CD14-positive monocyte (primary cell): Measurements from ENCODE around the gene GTF2H4. TPM values are rescaled to one million over a fixed set of nuclear protein-coding genes. Genes with fewer than 3 reads are reported as not detected.
"Not testable (repeated sequence)": the region's sequence is repeated elsewhere in the genome, so short reads cannot be mapped to it uniquely, and the experiment has no call there.

Experiments used
- DNase-seq, 3 donors: peaks; one replicate each; pipeline ENCODE4 v3.0.0-alpha.2; 2011 to 2022
- H2AFZ ChIP-seq: 2 replicates; pipeline ENCODE4 v1.6.0; 2012; ENCODE audit warnings: mild to moderate bottlenecking, low read depth, low read length, inconsistent platforms; ENCODE audit not compliant: insufficient read depth, poor library complexity, severe bottlenecking
- H3K27ac ChIP-seq, 2 donors: 1 replicate in 1 of 2; 2 replicates in 1 of 2; pipeline ENCODE4 v1.5.1; 2012 to 2013; ENCODE audit warnings: low read length in 2 of 2, control low read depth in 1 of 2, inconsistent platforms in 1 of 2, low read depth in 1 of 2, mild to moderate bottlenecking in 1 of 2
- H3K27me3 ChIP-seq, 2 donors: one replicate each; pipeline versions ENCODE4 v1.6.0 to v1.6.1; 2011 to 2013; ENCODE audit warnings: low read length in 2 of 2; ENCODE audit not compliant: control insufficient read depth in 2 of 2, insufficient read depth in 2 of 2
- H3K36me3 ChIP-seq, 2 donors: replicated peaks in 1 of 2; 1 replicate in 1 of 2; 2 replicates in 1 of 2; pipeline versions ENCODE4 v1.5.1 to v1.6.1; 2012 to 2013; ENCODE audit warnings: low read length in 2 of 2, control low read depth in 1 of 2, inconsistent platforms in 1 of 2, mild to moderate bottlenecking in 1 of 2; ENCODE audit not compliant: insufficient read depth in 2 of 2, control insufficient read depth in 1 of 2
- H3K4me1 ChIP-seq, 2 donors: 1 replicate in 1 of 2; 2 replicates in 1 of 2; pipeline versions ENCODE4 v1.5.1 to v1.6.1; 2012 to 2013; ENCODE audit warnings: low read length in 2 of 2, control low read depth in 1 of 2, inconsistent platforms in 1 of 2, mild to moderate bottlenecking in 1 of 2, moderate library complexity in 1 of 2; ENCODE audit not compliant: insufficient read depth in 2 of 2, control insufficient read depth in 1 of 2
- H3K4me2 ChIP-seq: replicated peaks from 2 replicates; pipeline ENCODE3; 2012; ENCODE audit warnings: low read length, moderate library complexity, mild to moderate bottlenecking; ENCODE audit not compliant: poor library complexity, severe bottlenecking; ENCODE audit errors: extremely low read depth
- H3K4me3 ChIP-seq, 3 experiments: fragments of 200-600 bp in 1 of 3; sonication (generic) in 1 of 3; replicated peaks in 1 of 3; 1 replicate in 2 of 3; 2 replicates in 1 of 3; pipeline ENCODE4 v1.5.1; 2011 to 2013; ENCODE audit warnings: low read length in 3 of 3, mild to moderate bottlenecking in 3 of 3, control low read depth in 2 of 3, low read depth in 2 of 3, inconsistent platforms in 1 of 3, moderate library complexity in 1 of 3
- H3K79me2 ChIP-seq: 2 replicates; pipeline ENCODE4 v1.6.0; 2012; ENCODE audit warnings: mild to moderate bottlenecking, control low read depth, inconsistent platforms, low read length, moderate library complexity; ENCODE audit not compliant: insufficient read depth
- H3K9ac ChIP-seq: 2 replicates; pipeline ENCODE4 v1.6.0; 2017; ENCODE audit warnings: low read length, mild to moderate bottlenecking; ENCODE audit not compliant: insufficient read depth, poor library complexity, severe bottlenecking
- H3K9me3 ChIP-seq, 2 donors: replicated peaks in 1 of 2; 1 replicate in 1 of 2; 2 replicates in 1 of 2; pipeline versions ENCODE4 v1.5.1 to v1.6.1; 2012 to 2013; ENCODE audit warnings: low read length in 2 of 2, control low read depth in 1 of 2; ENCODE audit not compliant: control insufficient read depth in 1 of 2, insufficient read depth in 1 of 2
- H4K20me1 ChIP-seq: 2 replicates; pipeline ENCODE4 v1.6.0; 2012; ENCODE audit warnings: mild to moderate bottlenecking, low read length, control low read depth, moderate library complexity; ENCODE audit not compliant: insufficient read depth
- H3K27ac Mint-ChIP-seq, 7 donors: one replicate each; pipeline ENCODE4 v1.8.0; 2020; ENCODE audit warnings: mild to moderate bottlenecking in 7 of 7, mixed read lengths in 7 of 7, moderate library complexity in 6 of 7, inconsistent platforms in 2 of 7
- H3K27me3 Mint-ChIP-seq, 3 donors: one replicate each; pipeline ENCODE4 v1.8.0; 2021 to 2022; ENCODE audit warnings: low read depth in 3 of 3, mild to moderate bottlenecking in 3 of 3, mixed read lengths in 3 of 3, moderate library complexity in 3 of 3, inconsistent platforms in 1 of 3
- H3K36me3 Mint-ChIP-seq, 2 donors: one replicate each; pipeline ENCODE4 v1.8.0; 2020; ENCODE audit warnings: mixed read lengths in 2 of 2, inconsistent platforms in 1 of 2, mild to moderate bottlenecking in 1 of 2
- H3K4me1 Mint-ChIP-seq: one replicate; pipeline ENCODE4 v1.8.0; 2020; ENCODE audit warnings: mild to moderate bottlenecking, mixed read lengths
- H3K4me3 Mint-ChIP-seq, 2 donors: one replicate each; pipeline ENCODE4 v1.8.0; 2020; ENCODE audit warnings: mild to moderate bottlenecking in 2 of 2, mixed read lengths in 2 of 2, moderate library complexity in 1 of 2
- H3K9me3 Mint-ChIP-seq, 7 donors: one replicate each; pipeline ENCODE4 v1.8.0; 2020 to 2022; ENCODE audit warnings: mixed read lengths in 7 of 7, mild to moderate bottlenecking in 6 of 7, moderate library complexity in 6 of 7, inconsistent platforms in 2 of 7
- WGBS: methylation state at CpG from one replicate; pipeline ENCODE4 v1.1.5; 2013; ENCODE audit warnings: missing lambda C conversion rate; ENCODE audit not compliant: insufficient coverage; 5-methylcytosine and 5-hydroxymethylcytosine counted together
- intact Hi-C, 2 donors: fragments of 100-400 bp; cut with micrococcal nuclease; formaldehyde crosslinking; loops; one replicate each; pipeline versions ENCODE4 v1.15.0 to v1.15.1; 2023
- polyA plus RNA-seq, 3 donors: library from polyadenylated mRNA; depleted of rRNA in 1 of 3; unstranded in 2 of 3; stranded (reverse) in 1 of 3; fragments of 300-500 nt in 2 of 3; fragments of >200 nt in 1 of 3; fragmentation: Illumina TruSeq in 2 of 3; gene quantifications; 1 replicate in 2 of 3; 2 replicates in 1 of 3; pipeline ENCODE4 v1.2.3, GENCODE V29; 2012 to 2021
- TF ChIP-seq, protein P1 (sequence below): fragments of 200-600 bp; IDR thresholded peaks from one replicate; pipeline ENCODE4 v1.8.0; 2022; ENCODE audit warnings: antibody characterized with exemption, mild to moderate bottlenecking

GTF2H4 gene
- polyA plus RNA-seq, 3 donors, result 3.6 to 14.5 (median 6.0) TPM

DNA sequence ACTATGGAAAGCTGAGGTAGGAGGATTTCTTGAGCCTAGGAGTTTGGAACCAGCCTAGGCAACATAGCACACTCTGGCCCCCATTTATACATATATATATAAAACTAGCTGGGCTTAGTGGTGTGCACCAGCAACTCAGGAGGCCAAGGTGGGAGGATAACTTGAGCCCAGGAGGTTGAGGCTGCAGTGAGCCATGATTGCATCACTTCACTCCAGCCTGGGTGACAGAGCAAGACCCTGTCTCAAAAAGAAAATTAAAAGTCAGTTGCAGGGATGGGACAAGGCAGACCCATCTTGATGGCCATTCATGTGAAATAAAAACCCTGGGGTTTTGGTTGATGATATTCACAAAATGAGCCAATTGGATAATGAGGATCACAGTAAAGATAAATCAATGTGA lies 6.6 kb upstream of the GTF2H4 start:
- H3K36me3 ChIP-seq, result no peaks in the 10 kb centered on the region
- peak overlapping the region in 1 of 7 donors; percentile 31 for H3K27ac Mint-ChIP-seq
- no peaks in the 10 kb centered on the region for H3K9me3 ChIP-seq
- no peak overlapping the region for H2AFZ ChIP-seq
- H3K9ac ChIP-seq, result no peak overlapping the region
- no peaks in the 10 kb centered on the region for H3K79me2 ChIP-seq
- H3K4me3 Mint-ChIP-seq, result no peak overlapping the region
- no peaks in the 10 kb centered on the region for H3K27me3 ChIP-seq
- H3K9me3 Mint-ChIP-seq, result no peaks in the 10 kb centered on the region
- TF ChIP-seq, protein P1, sequence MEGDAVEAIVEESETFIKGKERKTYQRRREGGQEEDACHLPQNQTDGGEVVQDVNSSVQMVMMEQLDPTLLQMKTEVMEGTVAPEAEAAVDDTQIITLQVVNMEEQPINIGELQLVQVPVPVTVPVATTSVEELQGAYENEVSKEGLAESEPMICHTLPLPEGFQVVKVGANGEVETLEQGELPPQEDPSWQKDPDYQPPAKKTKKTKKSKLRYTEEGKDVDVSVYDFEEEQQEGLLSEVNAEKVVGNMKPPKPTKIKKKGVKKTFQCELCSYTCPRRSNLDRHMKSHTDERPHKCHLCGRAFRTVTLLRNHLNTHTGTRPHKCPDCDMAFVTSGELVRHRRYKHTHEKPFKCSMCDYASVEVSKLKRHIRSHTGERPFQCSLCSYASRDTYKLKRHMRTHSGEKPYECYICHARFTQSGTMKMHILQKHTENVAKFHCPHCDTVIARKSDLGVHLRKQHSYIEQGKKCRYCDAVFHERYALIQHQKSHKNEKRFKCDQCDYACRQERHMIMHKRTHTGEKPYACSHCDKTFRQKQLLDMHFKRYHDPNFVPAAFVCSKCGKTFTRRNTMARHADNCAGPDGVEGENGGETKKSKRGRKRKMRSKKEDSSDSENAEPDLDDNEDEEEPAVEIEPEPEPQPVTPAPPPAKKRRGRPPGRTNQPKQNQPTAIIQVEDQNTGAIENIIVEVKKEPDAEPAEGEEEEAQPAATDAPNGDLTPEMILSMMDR, result no peak
- H4K20me1 ChIP-seq, result no peaks in the 10 kb centered on the region
- intact Hi-C loops, result no loop called here
- peaks cover 0 to 5% (median 2%) of the 10 kb centered on the region in 3 donors for H3K27me3 Mint-ChIP-seq
- H3K4me3 ChIP-seq, result no peak overlapping the region
- H3K27ac ChIP-seq, result no peak overlapping the region
- H3K4me2 ChIP-seq, result no peak overlapping the region
- no peaks in the 10 kb centered on the region for H3K4me1 Mint-ChIP-seq
- no peak for DNase-seq
- no peaks in the 10 kb centered on the region for H3K4me1 ChIP-seq
- peaks cover 0 to 2% of the 10 kb centered on the region in 2 donors for H3K36me3 Mint-ChIP-seq

DNA sequence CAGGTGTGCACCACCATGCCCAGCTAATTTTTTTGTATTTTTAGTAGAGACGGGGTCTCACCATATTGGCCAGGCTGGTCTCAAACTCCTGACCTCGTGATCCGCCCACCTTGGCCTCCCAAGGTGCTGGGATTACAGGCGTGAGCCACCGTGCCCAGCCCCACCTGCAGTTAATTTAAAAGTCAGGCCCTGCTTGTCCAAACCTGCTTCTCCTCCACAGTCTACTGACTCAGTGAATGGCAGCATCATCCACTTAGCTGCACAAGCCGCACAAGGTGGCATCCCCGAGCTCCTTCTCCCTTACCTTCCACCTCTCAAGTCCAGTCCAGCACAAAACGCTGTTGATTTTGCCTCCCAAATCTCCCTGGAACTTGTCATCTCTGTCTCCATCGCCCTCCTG lies 5.8 kb upstream of the GTF2H4 start:
- H3K4me2 ChIP-seq, H3K27ac Mint-ChIP-seq: not testable (repeated sequence)
- WGBS, result 94% methylated on average over 8 of the region's 9 CpGs

More for the DNA sequence above, 5.8 kb upstream of the GTF2H4 start:
- H3K9ac ChIP-seq, H4K20me1 ChIP-seq, H2AFZ ChIP-seq, H3K27me3 ChIP-seq, DNase-seq, H3K36me3 ChIP-seq, H3K4me1 ChIP-seq, H3K27ac ChIP-seq, H3K79me2 ChIP-seq, intact Hi-C loops, H3K9me3 Mint-ChIP-seq, H3K4me3 ChIP-seq, H3K9me3 ChIP-seq, H3K4me1 Mint-ChIP-seq, H3K4me3 Mint-ChIP-seq, H3K36me3 Mint-ChIP-seq, H3K27me3 Mint-ChIP-seq: not testable (repeated sequence)
